Inflammatory macrophage treated with lipopolysaccharide for 4 hours (primary cell): ENCODE results near the gene IDS.
"Not testable (repeated sequence)": the region's sequence is repeated elsewhere in the genome, so short reads cannot be mapped to it uniquely, and the experiment has no call there.

ENCODE experiments used
- DNase-seq: peaks from one replicate; pipeline ENCODE4 v3.0.0-alpha.2; 2020

IDS gene

DNA sequence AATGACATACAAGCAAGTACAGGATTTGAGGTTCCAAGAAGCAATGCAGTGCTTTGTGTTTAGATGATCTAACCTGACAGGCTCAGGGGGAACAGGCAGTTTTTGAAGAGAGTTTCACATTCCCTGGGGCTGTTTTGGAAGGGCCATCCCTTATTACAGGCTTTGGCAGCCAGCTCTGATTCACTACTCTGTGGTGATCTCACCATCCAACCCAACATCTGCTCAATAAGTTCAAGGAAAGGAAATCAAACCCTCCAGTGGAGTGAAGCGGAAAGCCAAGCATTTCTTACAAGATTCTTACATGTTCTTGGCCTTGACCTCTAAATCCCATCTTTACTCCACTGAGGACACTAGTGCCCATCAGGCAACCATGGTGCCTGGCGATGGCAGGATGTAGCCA lies 7.5 kb downstream of the IDS start:
- DNase-seq: no peak

DNA sequence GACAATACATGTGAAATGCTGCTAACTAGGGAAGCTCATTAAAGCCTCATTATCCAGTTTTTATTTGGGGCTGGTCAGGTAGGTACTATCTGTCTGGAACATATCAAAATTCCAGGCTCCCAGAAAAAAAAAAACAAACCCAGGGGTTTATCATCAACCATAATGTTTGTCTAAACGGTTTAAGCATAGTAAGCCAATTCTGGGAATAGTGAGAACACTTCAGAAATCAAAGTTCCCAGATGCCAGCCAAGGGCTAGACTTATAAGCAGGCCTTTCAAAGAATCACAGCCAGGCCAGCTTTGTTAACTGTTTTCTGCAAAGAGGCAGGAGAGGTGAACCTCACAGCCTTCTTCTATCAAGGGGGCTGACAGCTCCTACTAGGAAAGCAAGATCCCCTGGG lies 8.1 kb downstream of the IDS start:
- DNase-seq: no peak

DNA sequence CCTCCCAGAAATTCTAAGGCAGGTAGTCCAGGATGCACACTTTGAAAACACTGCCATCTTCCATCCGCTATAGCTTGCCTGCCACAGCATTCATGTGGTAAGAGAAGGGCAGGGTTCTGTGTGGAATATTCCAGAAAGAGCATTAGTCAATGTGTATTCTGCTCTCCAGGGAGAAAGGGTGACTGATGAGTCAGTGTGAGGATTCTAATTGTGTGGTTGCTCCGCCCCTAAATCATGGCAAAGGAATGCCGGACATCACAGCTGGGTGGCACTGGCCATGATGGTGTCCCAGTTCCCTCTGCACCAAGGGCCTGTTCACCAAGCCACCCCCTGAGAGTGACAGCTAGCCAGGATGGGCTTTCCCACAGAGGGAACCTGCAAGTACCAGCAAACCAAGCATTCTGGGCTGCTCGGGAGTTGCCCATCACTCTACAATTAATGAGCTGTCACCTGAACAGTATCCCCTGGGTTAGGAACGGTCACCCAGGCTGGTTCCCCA lies 9.5 kb downstream of the IDS start:
- no peak for DNase-seq

DNA sequence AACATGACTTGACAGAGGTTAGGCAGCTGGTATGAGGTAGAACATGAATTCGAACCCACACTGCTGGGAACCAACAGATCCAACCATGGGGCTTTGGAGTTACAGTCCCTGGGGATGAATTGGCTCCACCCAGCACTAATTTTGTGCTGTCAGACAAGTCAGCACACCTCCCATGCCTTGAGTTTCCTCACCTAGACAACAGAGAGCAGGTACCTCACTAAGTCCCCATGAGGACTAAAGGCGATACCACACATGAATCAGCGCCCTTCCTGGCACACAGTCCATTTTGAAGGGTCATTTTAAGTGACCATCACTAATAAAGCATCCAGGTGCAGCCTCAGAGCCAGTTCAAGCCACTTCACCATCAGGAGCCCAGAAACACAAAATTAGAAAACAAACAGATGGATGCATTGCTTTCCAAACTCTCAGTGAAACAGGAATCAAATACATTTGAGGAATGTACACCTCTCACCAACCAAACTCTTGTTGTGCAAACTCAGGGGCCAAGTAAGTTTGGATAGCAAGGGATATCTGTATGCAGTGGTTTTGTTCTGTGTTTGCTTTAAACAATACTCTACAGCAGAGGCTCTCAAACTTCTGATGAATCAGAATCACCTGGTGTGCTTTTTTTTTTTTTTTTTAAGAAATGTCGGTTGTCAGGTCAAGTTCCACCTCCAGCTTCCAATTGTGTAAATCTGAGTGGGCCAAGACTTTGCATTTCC lies 10.1 kb downstream of the IDS start:
- DNase-seq: no peak

DNA sequence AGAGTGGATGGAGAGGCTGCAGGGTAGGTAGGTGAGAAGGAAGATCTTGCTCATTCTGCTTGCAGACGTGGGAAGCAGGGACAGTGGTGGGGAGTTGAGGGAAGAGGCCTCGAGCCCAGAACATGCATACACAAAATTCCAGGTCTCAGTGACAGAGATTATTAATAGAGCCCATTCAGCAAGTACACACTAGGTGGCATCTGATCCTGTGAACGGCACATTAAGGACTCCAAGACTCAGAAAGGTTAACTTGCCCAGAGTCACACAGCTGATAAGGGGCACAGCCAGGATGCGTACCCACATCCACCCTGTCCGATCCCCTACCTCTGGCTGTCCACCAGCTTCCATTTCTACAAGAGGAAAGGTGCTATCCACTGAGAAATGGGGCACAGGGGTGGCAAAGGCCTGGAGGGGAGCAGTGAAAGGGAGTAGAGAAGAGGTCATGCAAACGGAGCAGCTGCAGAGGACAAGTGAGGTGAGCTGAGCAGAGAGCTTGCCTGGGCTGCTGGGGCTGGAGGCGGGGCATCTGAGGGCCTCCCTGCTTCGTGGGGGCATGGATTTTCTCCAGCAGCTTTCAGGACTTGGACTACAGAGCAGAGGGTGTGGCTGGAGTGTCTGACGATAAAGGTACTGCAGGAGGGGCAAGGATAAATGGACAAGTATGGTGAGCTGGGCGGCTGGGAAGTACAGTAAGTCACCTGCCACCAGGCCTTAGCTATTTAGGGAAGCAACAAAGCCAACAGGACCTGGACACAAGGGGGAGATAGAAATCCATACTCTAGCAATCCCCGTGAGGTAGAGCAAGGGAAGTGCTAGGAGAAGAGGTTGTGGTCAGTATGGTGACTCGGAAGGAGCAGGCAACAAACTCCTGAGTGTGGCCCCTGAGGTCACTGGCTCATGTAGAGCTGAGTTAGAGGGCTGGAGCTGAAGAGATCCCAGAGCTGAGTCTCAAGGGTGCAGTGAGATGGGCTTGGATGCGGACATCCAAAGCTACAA lies 11.2 kb downstream of the IDS start:
- no peak for DNase-seq

DNA sequence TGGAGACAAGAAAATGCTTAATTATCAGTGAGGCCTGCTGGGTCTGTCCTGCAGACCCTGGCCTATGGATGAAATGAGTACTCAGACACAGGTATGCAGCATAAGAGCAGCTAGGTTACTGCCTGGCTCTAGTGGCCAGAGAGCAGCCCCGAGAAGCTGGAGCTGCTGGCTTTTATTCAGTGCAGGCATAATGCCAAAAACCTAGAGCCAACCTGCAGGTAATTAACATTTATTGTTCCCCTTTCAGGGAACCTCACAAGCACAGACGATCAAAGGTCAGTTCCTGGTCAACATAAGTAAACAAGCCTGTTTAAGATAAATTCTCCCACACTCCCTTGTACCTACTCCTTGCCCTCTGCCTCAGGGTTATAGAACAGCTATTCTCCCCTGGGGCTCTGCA lies 13.3 kb downstream of the IDS start:
- DNase-seq: no peak

DNA sequence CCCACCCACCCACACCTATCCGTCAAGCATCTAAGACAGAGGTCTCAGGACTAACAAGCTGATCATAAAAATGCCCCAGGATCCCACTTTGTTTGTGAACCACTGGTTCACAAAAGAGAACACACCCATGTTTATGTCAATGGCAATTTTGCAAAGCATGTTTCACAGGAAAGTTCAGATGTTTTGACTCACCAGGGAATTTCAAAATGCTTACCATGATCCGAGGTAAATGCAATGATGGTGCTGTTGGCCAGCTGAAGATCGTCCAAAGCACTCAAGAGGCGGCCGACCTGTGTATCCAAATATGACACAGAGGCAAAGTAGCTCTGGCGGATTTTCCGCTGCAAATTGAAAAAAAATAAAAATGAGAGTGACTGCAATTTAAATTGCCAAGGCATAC lies 15.0 kb downstream of the IDS start:
- DNase-seq: no peak

DNA sequence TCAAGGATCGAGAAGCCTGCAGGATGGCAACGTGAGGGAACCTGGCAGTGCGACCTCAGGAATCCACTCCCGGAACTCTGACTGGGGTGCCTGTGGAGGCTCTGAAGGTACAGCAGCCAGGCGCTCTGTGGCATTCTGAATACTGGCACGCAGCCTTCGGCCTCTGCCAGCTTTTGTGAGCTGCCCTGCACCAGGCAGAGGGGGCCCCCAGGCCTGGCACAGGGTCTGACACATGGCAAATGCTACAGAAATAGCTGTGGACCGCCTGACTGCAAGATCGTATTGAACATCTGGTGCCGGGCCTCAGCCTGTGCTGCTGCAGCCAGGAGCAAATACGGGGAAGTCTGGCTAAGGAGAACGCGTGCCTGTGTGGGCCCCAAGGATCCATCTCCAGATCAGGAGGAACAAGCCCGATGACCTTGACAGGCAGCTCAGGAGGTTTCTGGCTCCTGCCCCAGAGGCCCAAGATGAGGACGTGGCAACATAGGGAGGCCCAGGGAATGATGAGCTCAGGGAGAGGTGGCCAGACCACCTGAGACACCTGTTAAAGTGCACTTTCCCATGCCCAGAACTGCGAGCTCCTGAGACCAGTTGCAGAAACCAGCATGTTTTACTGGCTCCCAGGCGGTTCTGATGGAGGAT lies 16.6 kb downstream of the IDS start:
- not testable (repeated sequence) for DNase-seq

DNA sequence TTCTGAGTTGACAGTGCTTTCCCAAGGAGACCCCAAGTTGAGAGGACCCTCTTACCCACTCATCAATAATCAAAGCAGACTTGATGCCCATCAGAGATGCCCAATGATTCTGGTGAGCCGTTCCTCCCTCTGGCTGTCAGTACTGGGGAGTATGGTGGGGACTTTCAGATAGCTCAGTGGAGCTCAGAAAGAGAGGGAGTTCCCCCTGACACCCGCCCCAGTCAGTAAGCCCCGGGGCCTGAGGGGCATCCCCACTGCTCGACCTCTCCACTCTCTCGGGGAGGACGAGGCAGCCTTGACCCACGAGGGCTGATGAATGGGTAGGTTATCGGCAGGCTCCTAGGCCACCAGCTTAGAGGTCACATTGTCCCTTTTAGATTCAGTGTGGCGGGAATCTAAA lies 17.1 kb downstream of the IDS start:
- not testable (repeated sequence) for DNase-seq

DNA sequence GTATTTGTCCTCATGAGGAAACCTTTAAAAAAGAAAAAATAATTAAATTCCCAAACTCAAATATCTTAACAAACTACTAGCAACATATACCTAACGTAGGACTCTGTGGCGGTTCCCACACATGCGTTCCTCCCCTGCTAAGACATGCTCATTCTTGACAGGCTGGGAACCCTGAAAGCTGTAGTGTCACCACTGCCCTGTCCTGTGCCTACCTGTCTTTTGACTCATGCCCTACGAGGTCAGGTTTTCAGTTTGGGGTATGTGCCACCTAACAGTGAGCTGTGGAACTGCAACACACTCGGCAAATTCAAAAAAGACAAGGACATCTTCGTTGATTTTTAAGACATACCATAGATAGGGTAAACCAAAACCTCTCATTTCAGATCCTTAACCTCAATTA lies 17.8 kb downstream of the IDS start:
- DNase-seq: no peak

DNA sequence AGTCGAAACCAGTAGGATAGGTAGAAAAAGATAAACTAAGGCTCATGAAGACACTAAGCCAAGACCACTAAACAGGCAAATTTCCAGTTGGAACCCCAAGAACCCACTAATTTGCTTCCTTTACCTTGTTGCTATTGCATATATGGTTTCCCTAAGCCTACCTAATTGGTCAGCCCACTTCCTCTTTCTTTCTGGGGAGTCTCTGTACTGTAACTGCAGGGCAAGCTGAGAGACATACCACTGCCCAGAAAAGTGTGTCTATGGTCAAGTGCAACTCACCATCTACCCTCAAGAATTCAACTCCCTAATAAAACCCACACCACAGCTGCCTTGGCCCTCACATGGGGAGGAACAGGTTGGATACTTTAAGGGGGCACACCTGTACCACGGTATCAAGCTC lies 28.6 kb downstream of the IDS start:
- DNase-seq: no peak

DNA sequence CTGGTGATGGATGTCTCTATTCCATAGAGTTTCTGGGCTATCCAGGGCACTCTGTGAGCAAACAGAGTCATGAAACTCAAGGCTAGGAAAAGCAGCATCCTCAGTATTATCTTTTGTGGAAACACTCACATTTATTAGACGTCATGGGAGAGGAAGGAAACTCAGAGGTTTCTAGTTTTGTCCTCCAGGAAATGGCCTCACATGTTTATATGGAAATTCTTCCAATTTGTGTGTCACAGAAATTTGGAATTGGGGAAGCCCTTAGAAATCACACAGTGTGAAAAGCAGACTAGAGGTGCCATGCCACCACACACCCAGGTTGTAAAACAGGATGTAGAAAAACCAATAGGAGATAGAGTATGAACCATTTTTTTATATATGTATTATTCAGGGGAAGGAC lies 31.1 kb downstream of the IDS start:
- DNase-seq: peak; percentile 0

DNA sequence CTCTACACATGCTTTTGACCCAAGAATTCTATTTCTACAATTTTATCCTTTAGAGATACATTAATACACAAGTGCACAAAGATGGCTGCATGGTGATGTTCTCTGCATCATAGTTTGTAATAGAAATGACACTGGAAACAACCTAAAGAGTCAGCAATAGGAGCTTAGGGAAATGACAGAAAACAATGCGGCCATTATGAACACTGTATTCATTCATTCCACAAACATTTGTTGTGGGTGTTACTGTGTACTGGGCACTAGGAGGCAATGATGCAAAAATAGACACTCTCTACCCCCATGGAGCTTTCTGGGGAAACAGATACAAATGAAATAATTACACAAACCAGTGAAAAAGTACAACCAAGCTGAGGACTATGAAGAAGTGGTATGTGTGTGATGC lies 32.0 kb downstream of the IDS start:
- DNase-seq: peak; percentile 12

DNA sequence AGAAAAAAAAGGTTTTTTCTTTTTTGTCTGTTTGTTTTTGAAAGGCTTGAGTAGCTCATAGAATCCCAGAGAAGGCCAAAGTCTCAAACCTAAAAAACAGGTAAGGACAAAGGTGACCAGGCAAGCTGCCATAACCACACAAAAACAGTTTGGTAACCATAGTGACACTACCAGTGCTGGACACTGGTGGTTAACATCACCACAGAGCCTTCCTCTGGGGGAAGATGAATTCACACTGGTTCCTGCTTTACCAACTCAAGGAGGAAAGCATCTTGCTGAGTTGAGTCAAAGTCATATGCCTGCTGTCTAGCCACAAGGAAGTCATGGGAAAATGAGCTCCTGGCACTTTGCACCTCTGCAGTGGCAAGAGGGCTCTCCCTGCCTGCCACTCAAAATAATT lies 32.5 kb downstream of the IDS start:
- DNase-seq: peak; percentile 68

DNA sequence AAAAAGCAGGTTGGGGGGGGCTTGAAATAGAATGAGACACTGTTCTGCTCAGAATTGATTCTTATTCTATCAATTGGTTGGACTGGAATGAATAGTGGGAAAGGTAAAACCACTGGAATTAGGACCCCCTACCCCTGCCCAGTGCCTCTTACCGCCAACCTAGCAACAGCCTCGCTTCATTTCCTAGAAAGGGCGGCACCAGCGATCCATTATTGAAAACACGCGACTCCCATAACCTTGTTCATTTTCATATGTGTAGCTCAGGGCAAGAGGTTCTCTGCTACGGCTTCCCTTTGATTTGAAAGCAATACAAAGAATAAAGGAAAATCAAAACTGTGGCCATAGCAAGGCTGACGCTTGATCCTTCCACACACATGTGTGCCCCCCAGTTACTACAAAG lies 33.7 kb downstream of the IDS start:
- DNase-seq: no peak

DNA sequence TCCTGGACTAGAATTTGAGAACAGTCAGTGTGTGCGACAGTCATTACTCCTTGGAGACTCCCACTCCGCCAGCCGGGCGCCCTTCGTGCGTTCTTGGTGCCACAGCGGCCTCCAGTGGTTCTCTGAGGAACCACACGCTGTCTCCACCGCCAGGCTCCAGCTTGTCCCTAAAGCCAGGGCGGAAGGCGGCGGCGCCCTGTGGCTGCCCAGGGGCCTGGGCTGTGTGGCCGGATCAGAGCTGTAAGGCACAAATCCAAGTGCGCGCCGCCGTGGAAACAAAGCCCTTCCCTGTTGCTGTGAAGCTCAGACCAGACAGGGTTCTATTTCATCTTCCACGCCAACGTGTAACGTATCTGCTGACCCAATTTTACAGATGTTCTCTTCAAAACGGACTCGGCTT lies 34.2 kb downstream of the IDS start:
- peak; percentile 53 for DNase-seq

DNA sequence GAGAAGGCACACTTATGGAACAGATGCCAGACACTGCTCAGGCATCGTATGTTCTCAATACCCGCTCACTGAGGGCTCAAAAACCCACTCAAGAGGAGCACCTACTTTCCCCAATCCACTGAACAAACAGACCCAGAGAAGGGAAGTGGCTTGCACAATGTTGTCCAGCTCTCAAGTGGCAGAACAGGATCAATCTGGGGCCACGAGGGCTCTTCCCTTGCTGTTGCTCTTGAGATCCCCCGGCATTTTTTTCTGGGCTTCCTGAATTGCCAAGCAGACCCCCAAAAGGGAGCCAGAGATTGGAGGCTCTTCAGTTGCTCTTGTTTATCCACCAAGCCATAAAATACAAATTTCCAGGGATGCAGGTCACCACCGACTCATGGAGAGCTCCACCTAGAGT lies 35.7 kb downstream of the IDS start:
- DNase-seq: no peak

DNA sequence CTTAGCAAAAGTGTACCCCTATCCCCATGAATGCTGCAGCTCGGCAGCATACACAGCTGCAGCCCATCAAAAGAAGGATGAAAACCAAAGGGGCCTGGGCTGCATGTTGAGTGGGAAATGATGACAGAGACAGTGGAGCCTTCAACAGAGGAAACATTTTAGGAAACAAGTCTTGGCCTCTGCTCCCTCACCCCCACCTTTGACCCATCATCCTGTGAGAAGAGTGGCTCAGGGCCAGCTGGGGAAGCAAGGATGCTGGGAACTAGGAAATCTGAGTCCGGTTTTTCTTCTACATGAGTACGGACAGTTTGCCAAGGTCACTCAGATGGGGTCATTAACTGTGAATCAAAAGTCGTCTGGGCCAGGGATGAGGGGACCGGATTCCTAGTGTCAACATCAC lies 37.2 kb downstream of the IDS start:
- no peak for DNase-seq

DNA sequence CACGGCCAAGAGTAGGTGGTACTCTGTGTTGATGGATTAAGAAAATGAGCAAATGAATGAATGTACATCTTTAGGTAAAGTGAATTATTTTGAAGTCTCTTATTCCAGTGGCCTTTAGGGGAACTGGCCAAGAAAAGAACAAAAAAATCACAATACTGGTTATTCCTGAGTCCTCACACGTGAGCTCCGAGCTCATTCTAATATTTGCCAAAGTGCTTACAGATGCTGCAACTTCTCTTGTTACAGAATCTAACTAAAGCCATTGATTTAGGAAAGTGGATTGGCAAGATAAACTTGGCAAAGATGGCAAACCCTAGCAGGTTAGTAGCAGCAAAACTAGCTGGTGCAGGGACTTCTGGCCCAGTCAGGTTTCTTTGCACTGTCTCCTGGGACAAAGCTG lies 37.6 kb downstream of the IDS start:
- no peak for DNase-seq

DNA sequence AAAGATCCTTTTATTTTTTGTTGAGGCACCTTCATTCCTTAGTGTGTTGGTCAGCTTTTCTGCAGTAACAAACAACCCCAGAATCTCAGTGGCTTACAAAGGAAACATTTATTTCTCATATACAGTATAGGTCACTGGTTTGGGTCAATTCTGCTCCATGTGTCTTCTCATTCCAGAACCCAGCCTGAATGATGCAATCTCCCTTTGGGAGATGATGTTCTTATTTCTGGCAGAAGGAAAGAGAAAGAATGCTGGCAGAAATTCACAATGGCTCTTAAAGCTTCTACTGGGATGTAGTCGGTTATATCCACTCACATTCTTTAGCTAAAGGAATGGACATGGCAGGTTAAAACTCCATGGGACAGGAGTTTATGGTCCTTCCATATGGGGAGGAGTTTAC lies 42.3 kb downstream of the IDS start:
- no peak for DNase-seq

DNA sequence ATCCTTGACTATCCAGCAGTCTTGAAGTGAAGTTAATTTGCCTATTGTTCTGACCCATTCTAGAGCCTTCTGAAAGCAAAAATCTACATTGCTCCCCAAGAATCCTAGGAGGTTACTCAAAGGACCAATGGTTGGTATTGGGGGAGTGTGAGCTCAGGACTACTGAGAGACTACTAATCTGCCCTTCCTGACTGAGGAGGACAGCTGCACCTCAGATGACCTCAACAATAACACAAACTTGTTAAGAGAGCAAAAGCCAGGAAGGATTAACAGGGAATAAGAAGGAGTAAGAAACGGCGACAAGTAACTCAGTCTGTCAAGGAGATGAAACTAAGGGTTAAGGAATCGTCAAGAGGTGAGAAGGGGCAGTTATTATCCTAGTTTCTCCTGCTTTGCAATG lies 43.4 kb downstream of the IDS start:
- no peak for DNase-seq

DNA sequence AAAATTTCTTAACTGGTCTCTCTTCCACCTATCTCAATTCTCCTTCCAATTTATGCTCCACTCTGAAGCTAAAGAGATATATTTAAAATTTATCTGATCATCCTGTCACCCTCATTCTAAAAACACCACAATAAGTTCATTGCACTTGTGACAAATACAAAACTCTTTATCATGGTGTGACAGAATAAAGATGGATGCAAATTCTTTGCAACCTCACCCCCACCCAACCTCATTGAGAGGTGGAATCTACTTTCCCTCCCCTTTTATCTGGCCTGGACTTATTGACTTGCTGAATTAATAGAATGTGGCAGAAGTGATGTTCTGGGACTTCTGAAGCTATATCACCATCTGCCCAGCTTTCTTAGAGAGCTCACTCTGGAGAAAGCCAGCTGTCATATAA lies 46.5 kb downstream of the IDS start:
- no peak for DNase-seq

DNA sequence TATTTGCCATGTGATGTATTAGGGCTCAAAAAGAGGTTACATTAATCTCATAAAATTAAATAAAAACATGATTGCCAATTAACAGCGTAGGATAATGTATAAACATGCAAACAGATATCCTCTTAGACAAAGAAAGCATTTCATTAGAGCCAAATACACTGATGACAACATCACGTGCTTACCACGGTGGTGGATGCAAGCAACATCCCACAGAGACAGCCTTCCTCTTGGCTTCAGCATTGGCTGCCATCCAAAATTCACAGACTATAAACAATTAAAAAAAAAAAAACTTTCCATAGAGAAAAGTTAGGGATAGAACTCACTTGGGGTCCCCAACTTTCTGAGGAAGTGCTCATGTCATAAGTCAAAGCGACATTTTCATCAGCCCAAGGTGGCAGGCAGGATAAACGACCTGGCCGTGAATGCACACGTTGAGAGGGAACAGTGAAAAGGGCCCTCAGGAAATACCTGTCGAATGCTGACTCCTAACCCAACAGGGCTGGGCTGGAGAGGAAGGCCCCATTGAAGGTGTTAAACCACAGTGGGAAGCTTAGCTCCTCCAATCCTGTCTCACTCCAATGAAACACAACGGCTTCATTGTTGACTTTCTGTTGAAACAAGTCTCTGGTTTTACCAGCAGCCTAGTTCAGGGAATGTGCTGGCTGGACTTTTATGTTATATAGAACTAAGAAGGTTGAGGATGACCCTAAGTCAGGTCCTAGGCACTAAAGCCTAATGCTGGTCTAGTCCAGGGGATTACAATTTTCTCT lies 48.4 kb downstream of the IDS start:
- no peak for DNase-seq
